Subcutaneous abdominal adipose tissue (tissue), 5 donors: Measurements from ENCODE around the gene TMEM163.

ENCODE experiments used
- H3K27ac ChIP-seq: one replicate; pipeline ENCODE4 v1.7.0; 2013; ENCODE audit warnings: low read depth, mild to moderate bottlenecking, inconsistent platforms, low read length, moderate library complexity
- H3K27me3 ChIP-seq, 5 donors: one replicate each; pipeline ENCODE4 v1.7.0; 2013; ENCODE audit warnings: low read length in 5 of 5, inconsistent platforms in 1 of 5; ENCODE audit not compliant: control insufficient read depth in 5 of 5, insufficient read depth in 4 of 5
- H3K36me3 ChIP-seq, 5 donors: one replicate each; pipeline ENCODE4 v1.7.0; 2013; ENCODE audit warnings: low read length in 5 of 5; ENCODE audit not compliant: control insufficient read depth in 5 of 5, insufficient read depth in 5 of 5
- H3K4me1 ChIP-seq, 5 donors: one replicate each; pipeline ENCODE4 v1.7.0; 2013; ENCODE audit warnings: low read length in 5 of 5, mild to moderate bottlenecking in 3 of 5, moderate library complexity in 1 of 5; ENCODE audit not compliant: control insufficient read depth in 5 of 5, insufficient read depth in 5 of 5
- H3K4me3 ChIP-seq, 5 donors: one replicate each; pipeline ENCODE4 v1.7.0; 2013; ENCODE audit warnings: low read length in 5 of 5, low read depth in 1 of 5
- H3K9ac ChIP-seq, 5 donors: one replicate each; pipeline ENCODE4 v1.7.0; 2013; ENCODE audit warnings: low read length in 5 of 5, mild to moderate bottlenecking in 4 of 5, moderate library complexity in 3 of 5
- H3K9me3 ChIP-seq, 5 donors: one replicate each; pipeline ENCODE4 v1.7.0; 2013; ENCODE audit warnings: low read length in 5 of 5; ENCODE audit not compliant: control insufficient read depth in 5 of 5
- donor health status: healthy.
- donor health status: healthy.
- donor health status: healthy.
- donor health status: healthy.
- donor health status: healthy.

The TMEM163 gene

GRCh38 chr2:134416018-134416417 is 302.8 kb downstream of the TMEM163 start:
- no peak overlapping the region for H3K4me3 ChIP-seq
- no peaks in the 10 kb centered on the region for H3K9me3 ChIP-seq
- no peak overlapping the region for H3K27ac ChIP-seq
- H3K36me3 ChIP-seq = peaks cover 0 to 7% (median 0%) of the 10 kb centered on the region in 5 donors
- no peaks in the 10 kb centered on the region for H3K27me3 ChIP-seq
- H3K9ac ChIP-seq = no peak overlapping the region
- peaks cover 0 to 7% (median 5%) of the 10 kb centered on the region in 5 donors for H3K4me1 ChIP-seq

- H3K4me1 ChIP-seq = peaks cover 3 to 15% (median 6%) of the 10 kb centered on the region in 5 donors
- no peak overlapping the region for H3K27ac ChIP-seq
- no peak overlapping the region for H3K9ac ChIP-seq
- no peak overlapping the region for H3K4me3 ChIP-seq
- H3K36me3 ChIP-seq = peaks cover 0 to 7% (median 0%) of the 10 kb centered on the region in 5 donors
- H3K9me3 ChIP-seq = no peaks in the 10 kb centered on the region
- no peaks in the 10 kb centered on the region for H3K27me3 ChIP-seq
Measured at GRCh38 chr2:134413912-134414311, 304.9 kb downstream of the TMEM163 start.

GRCh38 chr2:134413430-134413829 is 305.4 kb downstream of the TMEM163 start:
- Histone ChIP-seq H3K9me3 (no peaks in the 10 kb centered on the region), H3K9ac (no peak overlapping the region), H3K27ac (no peak overlapping the region)

GRCh38 chr2:134412639-134412999 is 306.2 kb downstream of the TMEM163 start:
- Histone ChIP-seq H3K4me3 (no peak overlapping the region), H3K4me1 (peaks cover 3 to 20% (median 6%) of the 10 kb centered on the region in 5 donors), H3K9ac (no peak overlapping the region), H3K36me3 (peaks cover 0 to 10% (median 0%) of the 10 kb centered on the region in 5 donors), H3K9me3 (no peaks in the 10 kb centered on the region), H3K27ac (no peak overlapping the region), H3K27me3 (no peaks in the 10 kb centered on the region)

More at GRCh38 chr2:134413430-134413829, 305.4 kb downstream of the TMEM163 start:
- H3K4me1 ChIP-seq = peaks cover 3 to 18% (median 6%) of the 10 kb centered on the region in 5 donors
- H3K27me3 ChIP-seq = no peaks in the 10 kb centered on the region
- H3K36me3 ChIP-seq = peaks cover 0 to 7% (median 0%) of the 10 kb centered on the region in 5 donors
- H3K4me3 ChIP-seq = no peak overlapping the region

- Histone ChIP-seq H3K36me3 (peaks cover 0 to 15% (median 2%) of the 10 kb centered on the region in 5 donors), H3K27me3 (no peaks in the 10 kb centered on the region), H3K9me3 (no peaks in the 10 kb centered on the region), H3K27ac (no peak overlapping the region), H3K4me1 (peaks cover 3 to 20% (median 6%) of the 10 kb centered on the region in 5 donors), H3K9ac (no peak overlapping the region), H3K4me3 (no peak overlapping the region)
Measured at GRCh38 chr2:134411828-134412638, 306.8 kb downstream of the TMEM163 start.

GRCh38 chr2:134411279-134411827 is 307.4 kb downstream of the TMEM163 start:
- Histone ChIP-seq H3K9me3 (no peaks in the 10 kb centered on the region), H3K4me1 (peaks cover 3 to 20% (median 6%) of the 10 kb centered on the region in 5 donors), H3K36me3 (peaks cover 0 to 20% (median 3%) of the 10 kb centered on the region in 5 donors), H3K27ac (no peak overlapping the region), H3K27me3 (no peaks in the 10 kb centered on the region), H3K4me3 (no peak overlapping the region), H3K9ac (no peak overlapping the region)

DNA sequence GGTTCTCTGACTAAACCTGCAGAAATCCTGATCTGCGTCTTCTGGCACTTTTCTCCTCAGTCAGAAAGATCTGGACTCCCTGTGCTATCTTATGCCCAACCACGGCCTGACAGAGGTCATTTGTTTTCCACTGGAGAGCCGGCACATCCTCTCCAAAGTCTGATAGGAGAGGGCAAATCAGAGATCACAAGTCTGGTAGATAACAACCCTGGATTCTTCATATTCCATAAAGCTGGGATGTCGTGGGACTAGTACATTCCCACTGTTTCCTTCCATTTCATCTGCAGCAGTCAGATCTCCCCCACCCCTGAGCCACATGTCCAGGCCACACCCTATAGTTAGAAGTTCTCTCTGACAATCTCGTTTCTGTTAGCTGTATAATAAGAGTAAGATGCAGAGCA is 308.0 kb downstream of the TMEM163 start:
- Histone ChIP-seq H3K9ac (no peak overlapping the region), H3K27me3 (no peaks in the 10 kb centered on the region), H3K27ac (no peak overlapping the region), H3K36me3 (peaks cover 0 to 23% (median 3%) of the 10 kb centered on the region in 5 donors), H3K4me1 (peaks cover 3 to 24% (median 6%) of the 10 kb centered on the region in 5 donors), H3K9me3 (no peaks in the 10 kb centered on the region), H3K4me3 (no peak overlapping the region)

- no peaks in the 10 kb centered on the region for H3K9me3 ChIP-seq
- no peak overlapping the region for H3K27ac ChIP-seq
- no peak overlapping the region for H3K4me3 ChIP-seq
- H3K36me3 ChIP-seq = peaks cover 0 to 23% (median 3%) of the 10 kb centered on the region in 5 donors
- H3K4me1 ChIP-seq = peaks cover 3 to 30% (median 6%) of the 10 kb centered on the region in 5 donors
- H3K27me3 ChIP-seq = no peaks in the 10 kb centered on the region
- no peak overlapping the region for H3K9ac ChIP-seq
Measured at GRCh38 chr2:134410006-134410405, 308.8 kb downstream of the TMEM163 start.

- Histone ChIP-seq H3K9ac (no peak overlapping the region), H3K27me3 (no peaks in the 10 kb centered on the region), H3K4me3 (no peak overlapping the region), H3K4me1 (peaks cover 3 to 30% (median 6%) of the 10 kb centered on the region in 5 donors), H3K9me3 (no peaks in the 10 kb centered on the region), H3K36me3 (peaks cover 0 to 26% (median 3%) of the 10 kb centered on the region in 5 donors), H3K27ac (no peak overlapping the region)
Measured at GRCh38 chr2:134408791-134409190, 310.0 kb downstream of the TMEM163 start.

DNA sequence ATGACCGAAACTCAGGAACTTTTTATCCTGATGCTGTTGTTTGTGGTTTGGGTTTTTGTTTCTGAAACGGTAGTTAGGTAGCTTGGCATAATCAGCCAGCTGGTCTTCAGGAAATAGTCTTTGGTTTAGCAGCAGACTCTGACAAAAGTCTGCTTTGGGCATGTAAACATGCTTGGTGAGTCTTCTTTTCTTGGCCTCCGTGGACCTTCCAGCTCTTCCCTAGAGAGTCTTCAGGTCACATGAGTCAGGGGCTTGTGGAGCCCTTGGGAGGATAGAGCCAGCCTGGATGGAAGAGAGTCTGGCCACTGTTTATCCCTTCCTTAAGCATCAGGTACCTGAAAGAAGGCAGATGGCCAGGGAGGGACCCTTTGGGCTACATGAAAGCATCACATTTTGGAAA is 310.4 kb downstream of the TMEM163 start:
- Histone ChIP-seq H3K27ac (no peak overlapping the region), H3K4me3 (no peak overlapping the region), H3K9me3 (no peaks in the 10 kb centered on the region), H3K9ac (no peak overlapping the region), H3K4me1 (peaks cover 3 to 30% (median 6%) of the 10 kb centered on the region in 5 donors), H3K36me3 (peaks cover 0 to 28% (median 5%) of the 10 kb centered on the region in 5 donors), H3K27me3 (no peaks in the 10 kb centered on the region)
